A549 (cell line): ENCODE measurements around the gene SRL. TPM values are rescaled to one million over a fixed set of nuclear protein-coding genes. Genes with fewer than 3 reads are reported as not detected.

Experiments
- ATAC-seq, 2 experiments: fragments of 200-7000 bp in 1 of 2; fragments of >200 bp in 1 of 2; cut with Nextera tagmentation in 1 of 2; cut with Tn5 transposase in 1 of 2; 3 replicates each; pipeline versions ENCODE4 v1.8.0 to v1.9.1; 2018 to 2020; ENCODE audit warnings: mild to moderate bottlenecking in 1 of 2, moderate library complexity in 1 of 2
- CTCF ChIA-PET: fragments of 300-600 bp; sonication (Branson Sonifier 250); formaldehyde crosslinking; extraction: SDS; loops from one replicate; lab custom pipeline; 2021; ENCODE audit warnings: antibody characterized with exemption, inconsistent platforms; lab: Yijun Ruan, JAX
- POLR2A ChIA-PET: fragments of 350-600 bp; formaldehyde crosslinking; extraction: SDS; loops from one replicate; lab custom pipeline; 2021; ENCODE audit warnings: antibody characterized with exemption, inconsistent platforms; lab: Yijun Ruan, JAX
- DNase-seq, 2 experiments: peaks; one replicate each; pipeline versions ENCODE4 v3.0.0 to v3.0.0-alpha.2; 2011 to 2016; ENCODE audit warnings: low read depth in 1 of 2, low spot score in 1 of 2
- FAIRE-seq: peaks from 2 replicates; lab custom pipeline; 2011; peaks lifted over from hg19 to GRCh38; lab: Jason Lieb, UNC
- H3K27ac ChIP-seq, 2 experiments: fragments of >200 bp; sonication (Bioruptor Twin); formaldehyde crosslinking; 3 replicates each; pipeline ENCODE4 v1.5.1; 2016 to 2017
- H3K4me1 ChIP-seq: fragments of >200 bp; sonication (Bioruptor Twin); formaldehyde crosslinking; 3 replicates; pipeline ENCODE4 v1.6.1; 2016
- H3K4me2 ChIP-seq: fragments of >200 bp; sonication (Bioruptor Twin); formaldehyde crosslinking; 3 replicates; pipeline ENCODE4 v1.6.1; 2016
- H3K4me3 ChIP-seq: fragments of >200 bp; sonication (Bioruptor Twin); formaldehyde crosslinking; 3 replicates; pipeline ENCODE4 v1.5.1; 2016
- H3K9me3 ChIP-seq: fragments of >200 bp; sonication (Bioruptor Twin); formaldehyde crosslinking; 3 replicates; pipeline ENCODE4 v1.6.1; 2016
- CBX2 ChIP-seq: fragments of 200-600 bp; sonication (generic); IDR thresholded peaks from 2 replicates; pipeline ENCODE4 v1.6.1; 2016; ENCODE audit warnings: low read depth, mild to moderate bottlenecking, borderline replicate concordance
- CEBPB ChIP-seq, 2 experiments: fragments of >200 bp in 1 of 2; sonication (Bioruptor Twin) in 1 of 2; formaldehyde crosslinking in 1 of 2; IDR thresholded peaks; 2 replicates each; pipeline ENCODE4 v1.6.1; 2012 to 2016
- CHD2 ChIP-seq: fragments of 150-350 bp; IDR thresholded peaks from 2 replicates; pipeline ENCODE4 v1.6.1; 2014; ENCODE audit warnings: low read length; ENCODE audit not compliant: partially characterized antibody
- E2F6 ChIP-seq: IDR thresholded peaks from 2 replicates; pipeline ENCODE4 v1.6.1; 2012; ENCODE audit warnings: low read depth, borderline replicate concordance
- EHMT2 ChIP-seq: fragments of 200-600 bp; sonication (generic); IDR thresholded peaks from 2 replicates; pipeline ENCODE4 v1.6.1; 2016; ENCODE audit warnings: antibody characterized with exemption, low read depth, mild to moderate bottlenecking, moderate library complexity
- FOXS1 ChIP-seq: fragments of 250-450 bp; sonication (Bioruptor Pico); IDR thresholded peaks from 2 replicates; pipeline ENCODE4 v1.5.0; 2020; ENCODE audit warnings: mild to moderate bottlenecking, moderate library complexity
- GATA3 ChIP-seq: IDR thresholded peaks from 2 replicates; pipeline ENCODE4 v1.6.1; 2012; ENCODE audit warnings: borderline replicate concordance
- HES2 ChIP-seq: fragments of >200 bp; sonication (Bioruptor Twin); formaldehyde crosslinking; IDR thresholded peaks from 2 replicates; pipeline ENCODE4 v1.6.1; 2016
- HOXB13 ChIP-seq: fragments of 250-450 bp; sonication (Bioruptor Pico); IDR thresholded peaks from 2 replicates; pipeline ENCODE4 v1.5.0; 2020; ENCODE audit warnings: low read depth, mild to moderate bottlenecking, moderate library complexity
- HOXB5 ChIP-seq: fragments of 250-450 bp; sonication (Bioruptor Pico); IDR thresholded peaks from 2 replicates; pipeline ENCODE4 v1.5.0; 2020; ENCODE audit warnings: mild to moderate bottlenecking, moderate library complexity
- MAX ChIP-seq: IDR thresholded peaks from 2 replicates; pipeline ENCODE4 v1.6.1; 2012
- MYC ChIP-seq: IDR thresholded peaks from 2 replicates; pipeline ENCODE4 v1.6.1; 2012; ENCODE audit warnings: mild to moderate bottlenecking, inconsistent platforms, low read length, improper control_type of control experiment, borderline replicate concordance
- NFE2L2 ChIP-seq: fragments of 150-350 bp; conservative IDR thresholded peaks from 2 replicates; pipeline ENCODE4 v1.6.1; 2014; ENCODE audit warnings: low read length
- PBX3 ChIP-seq: IDR thresholded peaks from 2 replicates; pipeline ENCODE4 v1.6.1; 2012
- POLR2A ChIP-seq: IDR thresholded peaks from 2 replicates; pipeline ENCODE4 v1.6.1; 2012; ENCODE audit warnings: mild to moderate bottlenecking, low read length
- RAD21 ChIP-seq, 2 experiments: fragments of >200 bp in 1 of 2; sonication (Bioruptor Twin) in 1 of 2; formaldehyde crosslinking in 1 of 2; IDR thresholded peaks in 1 of 2; conservative IDR thresholded peaks in 1 of 2; 2 replicates in 1 of 2; 3 replicates in 1 of 2; pipeline ENCODE4 v1.6.1; 2012 to 2018; ENCODE audit warnings: inconsistent platforms in 1 of 2
- RARB ChIP-seq: fragments of 250-450 bp; sonication (Bioruptor Pico); IDR thresholded peaks from 2 replicates; pipeline ENCODE4 v1.8.0; 2021; ENCODE audit warnings: mild to moderate bottlenecking, moderate library complexity
- RCOR1 ChIP-seq: fragments of 150-350 bp; IDR thresholded peaks from 2 replicates; pipeline ENCODE4 v1.6.1; 2014; ENCODE audit warnings: antibody characterized with exemption, low read length, low read depth
- REST ChIP-seq: fragments of 200-600 bp; sonication (generic); IDR thresholded peaks from 2 replicates; pipeline ENCODE4 v1.6.1; 2016; ENCODE audit warnings: antibody characterized with exemption, mild to moderate bottlenecking, moderate library complexity
- RFX5 ChIP-seq: fragments of 450-650 bp; IDR thresholded peaks from 2 replicates; pipeline ENCODE4 v1.7.1; 2014; ENCODE audit warnings: antibody characterized with exemption, mild to moderate bottlenecking, moderate library complexity
- RNF2 ChIP-seq: fragments of 200-600 bp; sonication (generic); IDR thresholded peaks from 2 replicates; pipeline ENCODE4 v1.6.1; 2016; ENCODE audit warnings: low read depth, mild to moderate bottlenecking, antibody characterized with exemption, moderate library complexity, borderline replicate concordance
- TP53 ChIP-seq: fragments of 250-450 bp; sonication (Bioruptor Pico); IDR thresholded peaks from 2 replicates; pipeline ENCODE4 v1.5.0; 2021; ENCODE audit warnings: mild to moderate bottlenecking, moderate library complexity
- USF2 ChIP-seq: fragments of 450-650 bp; IDR thresholded peaks from 2 replicates; pipeline ENCODE4 v1.6.1; 2014; ENCODE audit warnings: antibody characterized with exemption
- WGBS: methylation state at CpG from one replicate; pipeline ENCODE4 v1.1.6; 2017; ENCODE audit errors: missing lambda C conversion rate; 5-methylcytosine and 5-hydroxymethylcytosine counted together
- polyA plus RNA-seq, 4 experiments: library from polyadenylated mRNA; depleted of rRNA in 3 of 4; stranded (reverse); fragments of >200 nt; fragmentation: RNase III in 1 of 4; extraction: RNeasy Plus Mini Kit Qiagen cat#74134 plus additional on column Dnase treatment in 1 of 4; gene quantifications; 2 replicates in 3 of 4; 3 replicates in 1 of 4; pipeline ENCODE4 v1.2.3, GENCODE V29; 2011 to 2017

The SRL gene
- polyA plus RNA-seq, 2 of the 4 experiments (the other 2 are of a cell fraction), result 0.03 TPM; not detected in 1

- Histone ChIP-seq H3K4me1 (peaks cover 7% of the 10 kb centered on the region; the same call in 2 of the 3 replicates), H3K9me3 (no peaks in the 10 kb centered on the region), H3K27ac (no peak overlapping the region), H3K4me2 (no peak overlapping the region), H3K4me3 (no peak overlapping the region)
- 52% methylated on average over 4 of the region's 4 CpGs for WGBS
- TF ChIP-seq CEBPB (IDR thresholded peaks at IDR 0.05) (no peak), TP53 (CRISPR knock-in tag) (no peak), RARB (no peak), REST (no peak), MYC (no peak), RNF2 (no peak), PBX3 (no peak), FOXS1 (no peak), RFX5 (no peak), NFE2L2 (no peak), HOXB5 (CRISPR knock-in tag) (no peak), EHMT2 (no peak), POLR2A (no peak)
- DNase-seq (no peak), ATAC-seq (no peak), FAIRE-seq (no peak)
- ChIA-PET POLR2A (interaction anchor here (1.1 to 1.4 kb wide), 2 partner anchors 15 to 55 kb away, joined by 3 to 8 read pairs; no protein-coding TSS in a partner anchor), CTCF (interaction anchor here (0.6 to 10.1 kb wide), 11 partner anchors 9 to 419 kb away, joined by 3 to 203 read pairs (median 5); no protein-coding TSS in a partner anchor)
Measured at GRCh38 chr16:4198816-4199215, 43.1 kb downstream of the SRL start.

- 92% methylated on average over 4 of the region's 4 CpGs for WGBS
- FAIRE-seq, result no peak
- ChIA-PET CTCF (interaction anchor here (0.9 to 1.7 kb wide), 4 partner anchors 19 to 211 kb away, joined by 4 to 11 read pairs (median 8); no protein-coding TSS in a partner anchor), POLR2A (no interaction called here)
- Histone ChIP-seq H3K4me1 (no peaks in the 10 kb centered on the region), H3K4me2 (no peak overlapping the region), H3K4me3 (no peak overlapping the region), H3K27ac (no peak overlapping the region), H3K9me3 (no peaks in the 10 kb centered on the region)
- TF ChIP-seq E2F6 (no peak), RFX5 (no peak), CHD2 (no peak), MAX (no peak), TP53 (CRISPR knock-in tag) (no peak), RAD21 (conservative IDR thresholded peaks at IDR 0.05 in 1 of 2, IDR thresholded peaks at IDR 0.05 in 1 of 2) (no peak), RCOR1 (no peak), RARB (no peak), CBX2 (no peak), GATA3 (no peak), RNF2 (no peak), USF2 (no peak), HOXB13 (CRISPR knock-in tag) (no peak), HES2 (no peak)
- no peak for DNase-seq
- ATAC-seq, result no peak
Measured at GRCh38 chr16:4194661-4195060, 47.2 kb downstream of the SRL start.
